H7 (cell line): ENCODE results near the gene C10orf120. TPM values are rescaled to one million over a fixed set of nuclear protein-coding genes. Genes with fewer than 3 reads are reported as not detected.

Experiments
- DNase-seq: peaks from one replicate; pipeline ENCODE4 v3.0.0; 2012
- H3K27me3 ChIP-seq: 2 replicates; pipeline ENCODE4 v1.6.0; 2011; ENCODE audit warnings: mild to moderate bottlenecking, low read length; ENCODE audit not compliant: control insufficient read depth, insufficient read depth
- H3K36me3 ChIP-seq: replicated peaks from 2 replicates; pipeline ENCODE4 v1.5.1; 2011; ENCODE audit warnings: low read length; ENCODE audit not compliant: control insufficient read depth, insufficient read depth
- H3K4me3 ChIP-seq: 2 replicates; pipeline ENCODE4 v1.5.1; 2011; ENCODE audit warnings: low read depth, mild to moderate bottlenecking, control low read depth, low read length, moderate library complexity; ENCODE audit not compliant: insufficient read depth
- total RNA-seq: library from RNA; depleted of rRNA; stranded (reverse); fragments of >200 nt; shearing (Covaris generic); gene quantifications from 2 replicates; pipeline ENCODE4 v1.2.3, GENCODE V29; 2014

The C10orf120 gene
- total RNA-seq, 1 experiment from 2014 or later = not detected

DNA sequence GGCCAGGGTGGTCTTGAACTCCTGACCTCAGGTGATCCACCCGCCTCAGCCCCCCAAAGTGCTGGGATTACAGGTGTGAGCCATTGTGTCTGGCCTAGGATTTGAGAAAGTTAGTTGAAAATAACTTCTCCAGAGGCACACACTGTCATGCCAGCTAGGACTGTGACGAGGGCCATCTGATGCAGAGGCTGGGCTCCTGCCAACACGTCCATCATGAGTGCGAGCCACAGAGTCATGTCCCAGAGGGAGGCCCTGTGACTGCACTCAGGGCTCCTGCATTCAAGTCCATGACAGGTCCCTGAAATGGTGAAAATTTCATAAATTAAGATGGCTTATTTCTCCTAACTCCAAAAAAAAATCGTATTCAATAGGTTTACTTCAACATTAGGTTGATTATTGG lies 17.1 kb downstream of the C10orf120 start:
- no peak for DNase-seq

DNA sequence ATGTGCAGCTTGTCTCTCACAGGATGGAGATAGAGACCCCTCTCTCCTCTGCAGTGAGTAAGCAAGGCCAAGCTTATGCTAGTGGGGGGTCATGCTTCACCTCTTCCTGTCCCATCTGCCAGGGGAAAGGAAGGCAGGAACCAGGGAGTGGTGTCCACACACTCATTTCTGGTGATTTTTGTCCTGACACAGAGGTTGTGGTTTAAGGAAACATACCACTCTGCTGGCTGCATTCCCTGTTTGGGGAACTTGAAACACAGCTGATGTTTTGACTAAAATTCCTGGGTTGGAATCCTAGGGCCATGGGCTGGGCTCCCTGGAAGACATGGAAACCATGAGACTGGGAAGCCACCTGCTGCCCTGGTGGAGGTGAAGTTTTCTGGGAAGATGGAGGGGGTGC lies 21.4 kb downstream of the C10orf120 start:
- H3K36me3 ChIP-seq = no peaks in the 10 kb centered on the region
- H3K27me3 ChIP-seq = no peaks in the 10 kb centered on the region
- no peak overlapping the region for H3K4me3 ChIP-seq
- DNase-seq = no peak

More for the DNA sequence above, 17.1 kb downstream of the C10orf120 start:
- H3K4me3 ChIP-seq = no peak overlapping the region
- no peaks in the 10 kb centered on the region for H3K36me3 ChIP-seq
- H3K27me3 ChIP-seq = no peaks in the 10 kb centered on the region

DNA sequence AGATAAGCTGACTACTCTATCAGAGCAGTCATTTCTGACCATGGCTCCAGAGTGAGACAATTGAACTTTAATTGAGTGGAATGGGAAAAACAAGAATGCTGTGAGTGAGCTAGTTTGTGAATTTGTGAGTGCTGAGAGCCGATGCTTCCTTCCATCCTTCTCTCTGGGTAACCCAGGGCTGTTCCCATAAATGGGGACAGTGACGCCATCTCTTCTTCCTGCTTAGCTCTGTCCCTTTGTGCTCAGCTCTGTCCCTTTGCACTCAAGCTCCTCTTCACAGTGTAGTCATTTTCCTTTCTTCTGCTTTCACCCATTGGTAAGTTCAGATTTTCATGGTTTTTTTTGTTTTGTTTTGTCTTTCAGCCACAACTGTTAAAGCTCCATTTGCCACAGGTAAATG lies 24.4 kb downstream of the C10orf120 start:
- Histone ChIP-seq H3K4me3 (no peak overlapping the region), H3K36me3 (no peaks in the 10 kb centered on the region), H3K27me3 (no peaks in the 10 kb centered on the region; the same call in 1 of the 2 replicates)
- DNase-seq = no peak

DNA sequence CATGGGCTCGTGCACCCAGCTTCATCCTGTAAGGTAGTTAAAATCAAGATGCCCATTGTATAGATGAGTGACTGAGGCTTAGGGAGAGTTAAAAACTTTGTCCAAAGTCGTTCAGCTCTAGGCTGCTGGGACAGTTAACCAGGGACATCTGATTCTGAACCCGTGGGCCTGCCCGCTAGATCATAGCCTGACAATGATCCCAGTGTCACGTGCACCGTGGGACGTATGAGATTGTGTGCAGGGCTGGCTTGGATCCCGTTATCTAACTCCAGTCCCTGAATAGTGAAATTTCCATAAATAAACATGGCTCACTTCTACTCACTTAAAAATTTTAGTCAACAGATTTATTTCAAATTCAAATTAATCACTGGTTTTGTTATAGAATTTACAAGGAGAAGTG lies 24.9 kb downstream of the C10orf120 start:
- Histone ChIP-seq H3K27me3 (no peaks in the 10 kb centered on the region; the same call in 1 of the 2 replicates), H3K4me3 (no peak overlapping the region), H3K36me3 (no peaks in the 10 kb centered on the region)
- DNase-seq = no peak

DNA sequence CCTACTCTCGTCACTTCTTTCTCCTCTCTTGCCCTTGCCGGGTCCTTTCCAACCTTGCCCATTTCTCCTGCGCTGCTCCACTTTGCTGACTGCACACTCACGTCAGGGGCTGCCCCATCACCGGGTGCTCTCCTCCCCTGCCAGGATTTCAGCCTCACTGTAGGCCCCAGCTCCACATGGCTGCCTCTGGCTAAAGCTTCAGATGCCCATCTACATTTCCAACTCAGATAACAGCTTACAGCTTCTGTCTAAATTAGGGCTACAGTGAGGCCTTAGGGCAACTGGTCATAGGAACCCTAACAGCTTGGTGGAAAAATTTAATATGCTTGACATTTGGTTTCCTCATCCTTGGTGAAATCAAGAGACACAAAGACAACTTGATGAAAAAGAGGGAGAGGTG lies 25.9 kb downstream of the C10orf120 start:
- Histone ChIP-seq H3K27me3 (no peaks in the 10 kb centered on the region; the same call in 1 of the 2 replicates), H3K36me3 (no peaks in the 10 kb centered on the region), H3K4me3 (no peak overlapping the region)
- no peak for DNase-seq

DNA sequence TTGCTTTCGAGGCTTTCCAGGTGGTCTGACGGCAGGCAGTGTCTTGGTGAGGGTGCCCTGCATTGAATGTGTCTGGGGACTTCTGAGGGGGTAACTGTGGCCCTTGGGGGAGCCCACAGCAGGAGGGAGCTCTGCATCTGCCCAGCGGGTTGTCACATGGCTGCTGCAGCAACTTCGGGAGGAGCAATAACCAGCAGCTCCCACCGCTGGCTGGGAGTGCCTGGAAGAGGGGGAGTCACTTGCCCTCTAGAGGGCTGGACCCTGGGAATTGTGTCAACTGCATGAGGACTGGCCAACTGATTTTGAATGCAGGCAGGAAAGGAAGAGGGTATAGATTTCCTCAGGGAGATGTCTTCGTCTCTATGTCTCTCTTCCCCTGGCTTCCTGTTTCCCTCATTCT lies 26.4 kb downstream of the C10orf120 start:
- Histone ChIP-seq H3K36me3 (no peaks in the 10 kb centered on the region), H3K4me3 (no peak overlapping the region), H3K27me3 (no peaks in the 10 kb centered on the region; the same call in 1 of the 2 replicates)
- DNase-seq = no peak

DNA sequence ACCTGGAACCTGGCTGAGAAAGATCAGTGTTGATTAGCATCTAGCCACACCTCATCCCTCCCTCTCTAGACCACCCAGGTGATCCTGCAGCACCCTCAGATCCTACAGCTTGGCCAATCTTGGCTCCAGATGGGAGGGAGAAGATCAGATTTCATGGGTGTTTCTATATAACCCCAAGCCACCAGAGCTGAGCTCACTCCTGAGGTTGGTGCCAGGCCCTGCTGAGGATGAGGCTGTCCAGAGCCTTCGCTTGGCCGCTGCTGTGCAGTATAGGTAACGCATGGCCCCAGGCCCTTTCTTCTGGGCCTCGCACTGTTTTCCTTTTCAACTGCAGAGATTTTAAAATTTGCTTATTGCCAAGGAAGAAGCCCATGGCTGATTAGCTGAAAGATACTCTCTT lies 27.0 kb downstream of the C10orf120 start:
- Histone ChIP-seq H3K4me3 (no peak overlapping the region), H3K27me3 (no peaks in the 10 kb centered on the region; the same call in 1 of the 2 replicates), H3K36me3 (no peaks in the 10 kb centered on the region)
- no peak for DNase-seq

DNA sequence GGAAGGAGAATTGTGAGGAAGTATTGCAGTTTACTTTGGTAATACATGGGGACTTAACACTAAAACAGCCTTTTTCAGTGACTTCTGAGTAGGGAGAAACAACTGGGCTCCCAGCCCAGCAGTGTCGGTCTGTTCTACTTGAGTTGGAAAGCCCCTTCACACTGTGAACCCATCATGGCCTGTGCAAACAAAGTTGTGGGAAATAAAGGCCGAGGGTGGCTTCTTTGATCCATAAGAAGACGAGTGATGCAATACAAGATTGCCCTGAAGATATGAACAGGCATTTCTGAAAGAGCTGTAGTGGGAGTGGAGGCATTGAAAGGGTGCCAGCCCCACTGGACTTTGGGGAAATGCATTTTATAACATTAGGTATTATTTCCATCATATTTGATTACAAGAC lies 28.3 kb downstream of the C10orf120 start:
- no peaks in the 10 kb centered on the region for H3K36me3 ChIP-seq
- no peak overlapping the region for H3K4me3 ChIP-seq
- H3K27me3 ChIP-seq = no peaks in the 10 kb centered on the region; the same call in 1 of the 2 replicates
- DNase-seq = no peak

DNA sequence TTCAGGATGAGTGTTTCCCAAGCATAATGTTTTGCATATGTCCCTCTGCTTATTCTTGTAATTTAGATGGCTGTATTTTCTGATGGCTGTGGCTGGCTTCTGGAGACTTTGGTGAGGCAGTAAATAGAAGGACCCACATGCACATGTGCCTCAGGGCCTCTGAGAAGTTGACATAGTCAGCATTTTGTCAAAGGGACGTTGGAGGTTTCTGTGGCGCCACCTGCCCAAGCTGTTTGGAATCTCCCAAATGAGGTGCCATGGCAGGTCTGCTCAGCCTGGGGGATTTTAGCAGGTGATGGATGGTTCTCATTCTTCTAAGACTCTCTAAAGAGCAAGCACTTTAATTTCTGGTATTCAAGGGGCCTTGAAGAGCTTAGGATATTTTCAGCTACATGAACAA lies 29.8 kb downstream of the C10orf120 start:
- no peaks in the 10 kb centered on the region; the same call in 1 of the 2 replicates for H3K27me3 ChIP-seq
- no peak overlapping the region for H3K4me3 ChIP-seq
- peak; percentile 51 for DNase-seq
- no peaks in the 10 kb centered on the region for H3K36me3 ChIP-seq

DNA sequence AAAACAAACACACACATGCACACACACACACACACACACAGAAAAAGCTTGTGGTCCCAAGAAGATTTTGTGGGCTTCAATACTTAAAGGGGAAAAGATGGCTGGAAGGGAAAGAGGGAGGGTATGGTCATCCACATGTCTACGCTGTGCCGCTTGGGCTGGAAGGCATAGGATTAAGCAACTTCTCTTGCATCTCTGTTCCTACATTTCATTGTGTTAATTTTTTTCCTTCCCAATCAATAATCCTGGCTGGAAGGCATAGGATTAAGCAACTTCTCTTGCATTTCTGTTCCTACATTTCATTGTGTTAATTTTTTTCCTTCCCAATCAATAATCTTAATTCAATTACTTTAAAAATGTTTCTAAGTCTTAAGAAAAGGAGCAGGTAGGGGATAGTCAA lies 30.6 kb downstream of the C10orf120 start:
- DNase-seq = no peak
- Histone ChIP-seq H3K36me3 (no peaks in the 10 kb centered on the region), H3K4me3 (no peak overlapping the region), H3K27me3 (no peaks in the 10 kb centered on the region; the same call in 1 of the 2 replicates)

DNA sequence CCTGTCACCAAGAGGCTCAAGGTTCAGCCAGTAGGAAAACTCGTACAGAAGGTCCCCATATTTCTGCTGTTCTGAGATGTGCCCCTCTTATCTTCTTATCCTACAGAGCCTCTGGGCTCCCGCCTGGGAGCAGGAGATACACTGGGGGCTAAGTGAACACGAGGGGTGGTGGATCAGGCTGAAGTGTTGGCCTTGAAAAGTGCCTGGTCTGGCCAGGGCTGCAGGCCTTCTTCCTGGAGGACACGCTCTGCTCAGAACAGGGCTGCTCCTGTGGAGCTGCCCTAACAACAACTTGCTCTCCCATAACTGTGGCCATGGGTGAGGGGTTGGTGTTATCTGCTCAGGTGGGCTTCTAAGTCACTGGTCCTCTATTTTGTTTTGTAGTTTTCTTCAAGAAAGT lies 33.7 kb downstream of the C10orf120 start:
- Histone ChIP-seq H3K36me3 (no peaks in the 10 kb centered on the region), H3K27me3 (no peaks in the 10 kb centered on the region), H3K4me3 (no peak overlapping the region)
- no peak for DNase-seq

DNA sequence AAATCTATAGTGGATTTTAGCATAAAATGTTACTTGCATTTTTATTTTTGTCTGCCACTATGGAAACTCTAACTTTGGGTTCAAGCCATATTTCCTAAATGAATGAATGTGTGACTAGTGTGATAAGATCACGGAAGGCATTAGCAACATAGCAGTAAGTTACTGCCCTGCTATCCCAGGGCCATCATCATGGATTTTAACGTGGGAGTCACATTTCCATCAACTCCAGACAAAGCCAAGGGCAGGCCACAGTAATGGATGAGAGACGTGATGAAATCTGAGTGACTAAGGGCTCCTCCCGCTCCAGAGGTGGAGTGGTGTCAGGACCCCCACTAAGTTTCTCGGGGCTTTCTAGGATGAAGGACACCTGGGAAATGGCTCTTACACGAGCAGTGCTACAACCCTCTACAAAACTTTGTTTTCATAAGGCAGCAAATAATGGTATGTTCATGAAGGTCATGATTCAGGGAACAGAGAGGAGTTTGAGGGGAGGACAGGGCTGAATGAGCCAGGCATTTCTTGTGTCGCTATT lies 34.3 kb downstream of the C10orf120 start:
- Histone ChIP-seq H3K27me3 (no peaks in the 10 kb centered on the region), H3K4me3 (no peak overlapping the region), H3K36me3 (no peaks in the 10 kb centered on the region)
- DNase-seq = no peak

DNA sequence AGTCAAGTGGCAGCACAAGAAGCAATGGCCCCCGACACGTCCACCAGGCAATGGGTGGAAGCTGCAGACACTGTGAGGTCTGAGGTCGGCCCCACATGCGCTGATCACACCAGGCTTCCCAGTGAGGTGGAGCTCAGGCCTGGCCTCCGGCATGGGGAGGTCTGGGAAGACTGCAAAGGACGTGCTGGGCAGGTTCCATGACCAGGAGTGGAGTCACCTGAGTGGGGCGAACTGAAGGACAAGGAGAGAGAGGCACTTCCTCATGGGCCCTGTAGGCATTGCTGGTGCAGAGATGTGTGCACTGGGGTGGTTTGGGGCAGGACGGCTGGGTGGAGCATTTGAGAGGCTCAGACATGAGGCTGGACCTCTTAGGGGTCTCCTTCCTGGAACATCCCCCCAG lies 35.1 kb downstream of the C10orf120 start:
- DNase-seq = no peak
- H3K36me3 ChIP-seq = no peaks in the 10 kb centered on the region
- H3K27me3 ChIP-seq = no peaks in the 10 kb centered on the region
- H3K4me3 ChIP-seq = no peak overlapping the region

DNA sequence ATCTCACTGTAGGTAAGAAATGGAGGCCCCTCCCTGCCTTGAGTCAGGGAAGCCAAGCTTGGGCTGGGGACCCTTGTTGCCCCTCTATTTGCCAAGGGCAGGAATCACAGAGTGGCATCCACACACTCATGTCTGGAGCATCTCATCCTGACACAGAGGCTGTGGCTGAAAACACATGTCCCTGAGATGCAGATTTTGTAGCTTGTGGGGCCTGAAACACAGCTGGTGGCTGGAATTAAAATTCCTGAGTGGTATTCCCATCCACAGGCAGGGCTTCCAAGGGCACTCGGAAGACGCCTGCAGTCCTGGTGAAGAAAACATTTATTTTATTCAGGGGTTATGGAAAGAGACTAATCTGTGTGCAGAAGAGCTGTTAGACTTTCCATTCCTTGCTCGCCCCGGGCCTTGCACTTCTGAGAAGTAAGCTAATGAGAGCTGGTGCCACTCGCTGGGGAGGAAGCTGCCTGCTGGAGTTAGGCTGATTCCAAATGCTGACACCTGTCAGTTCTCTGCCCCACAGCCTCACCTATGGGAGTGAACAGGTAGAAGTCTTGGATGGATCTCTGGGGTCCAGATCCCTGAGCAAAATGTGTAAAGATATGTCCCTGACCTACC lies 36.0 kb downstream of the C10orf120 start:
- H3K27me3 ChIP-seq = no peaks in the 10 kb centered on the region
- no peaks in the 10 kb centered on the region for H3K36me3 ChIP-seq
- DNase-seq = no peak
- no peak overlapping the region for H3K4me3 ChIP-seq

DNA sequence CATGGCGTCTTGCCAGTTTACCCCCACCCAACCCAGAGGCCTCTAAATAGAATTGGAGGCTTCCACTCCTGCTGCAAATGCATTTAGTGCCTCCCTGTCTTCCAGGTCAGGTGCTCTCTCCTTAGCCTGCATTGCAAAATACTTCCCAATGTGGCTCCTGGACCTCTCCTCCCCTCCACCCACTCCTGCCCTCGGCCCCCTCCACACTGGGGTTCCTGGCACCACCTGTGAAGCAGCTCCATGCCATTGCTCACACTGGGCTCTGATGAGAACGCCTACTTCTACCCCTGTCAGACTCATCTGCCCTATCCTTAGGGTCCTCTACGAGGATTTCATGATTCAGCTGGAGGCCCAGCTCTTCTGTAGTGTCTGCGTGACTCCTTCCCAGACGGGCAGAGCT lies 37.4 kb downstream of the C10orf120 start:
- no peaks in the 10 kb centered on the region for H3K36me3 ChIP-seq
- H3K27me3 ChIP-seq = no peaks in the 10 kb centered on the region
- DNase-seq = no peak
- H3K4me3 ChIP-seq = no peak overlapping the region

DNA sequence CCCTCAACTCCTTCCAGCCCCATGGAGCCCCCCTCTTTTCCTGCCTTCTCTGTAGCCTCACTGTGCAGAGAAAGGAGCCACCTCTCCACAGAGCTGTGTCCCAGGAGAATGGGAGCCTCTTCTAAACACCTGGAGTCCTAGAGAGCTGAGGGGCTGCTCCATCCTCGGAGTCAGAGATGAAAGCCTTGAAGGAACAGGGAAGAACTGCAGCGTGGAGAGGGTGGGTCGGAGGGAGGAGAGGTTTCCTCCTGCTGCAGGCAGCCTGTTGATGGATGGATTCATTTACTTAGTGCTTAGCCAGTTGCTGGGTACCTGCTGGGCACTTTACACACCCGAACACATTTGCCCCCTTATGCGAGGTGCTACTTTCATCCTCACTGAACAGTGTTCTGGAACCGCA lies 39.0 kb downstream of the C10orf120 start:
- no peak for DNase-seq
- no peaks in the 10 kb centered on the region for H3K36me3 ChIP-seq
- H3K27me3 ChIP-seq = no peaks in the 10 kb centered on the region
- no peak overlapping the region for H3K4me3 ChIP-seq
